IMR-90 (cell line): ENCODE measurements around the gene ARHGAP21. TPM values are rescaled to one million over a fixed set of nuclear protein-coding genes. Genes with fewer than 3 reads are reported as not detected.

ENCODE experiments used
- ATAC-seq: fragments of 200-7000 bp; cut with Tn5 transposase; 2 replicates; pipeline ENCODE4 v1.9.1; 2020; ENCODE audit warnings: low read depth, mild to moderate bottlenecking, moderate library complexity
- BruUV-seq: library from RNA; stranded (reverse); fragments of 400-500 nt; replicated peaks from 2 replicates; lab custom pipeline; 2021; lab: Mats Ljungman, UMichigan
- CTCF ChIA-PET: fragments of 300-600 bp; formaldehyde crosslinking; extraction: SDS; loops from one replicate; lab custom pipeline; 2021; ENCODE audit warnings: antibody characterized with exemption; lab: Yijun Ruan, JAX
- POLR2A ChIA-PET: fragments of 300-600 bp; sonication (Branson Sonifier 250); formaldehyde crosslinking; loops from one replicate; lab custom pipeline; 2022; ENCODE audit warnings: antibody characterized with exemption; ENCODE audit not compliant: unreplicated experiment; lab: Charles Lee
- DNase-seq: peaks from one replicate; pipeline ENCODE4 v3.0.0; 2013
- H2AFZ ChIP-seq: replicated peaks from 2 replicates; pipeline ENCODE3; 2013; ENCODE audit warnings: low read length, mild to moderate bottlenecking; ENCODE audit not compliant: poor library complexity
- H2AK5ac ChIP-seq: 2 replicates; pipeline ENCODE4 v1.6.1; 2013; ENCODE audit warnings: low read depth, low read length, inconsistent platforms
- H2AK9ac ChIP-seq: replicated peaks from 2 replicates; pipeline ENCODE3; 2013; ENCODE audit warnings: mild to moderate bottlenecking, low read depth, low read length, moderate library complexity; ENCODE audit not compliant: poor library complexity
- H2BK120ac ChIP-seq: 2 replicates; pipeline ENCODE4 v1.6.1; 2013; ENCODE audit warnings: low read depth, low read length, inconsistent platforms
- H2BK15ac ChIP-seq: 3 replicates; pipeline ENCODE4 v1.6.1; 2013; ENCODE audit warnings: low read depth, low read length, inconsistent platforms
- H2BK20ac ChIP-seq: 2 replicates; pipeline ENCODE4 v1.6.1; 2013; ENCODE audit warnings: low read depth, mild to moderate bottlenecking, inconsistent platforms, low read length, moderate library complexity
- H2BK5ac ChIP-seq: 2 replicates; pipeline ENCODE4 v1.6.1; 2013; ENCODE audit warnings: mild to moderate bottlenecking, low read depth, low read length, inconsistent platforms; ENCODE audit not compliant: poor library complexity, severe bottlenecking
- H3K14ac ChIP-seq: replicated peaks from 2 replicates; pipeline ENCODE4 v1.6.1; 2013; ENCODE audit warnings: low read depth, low read length, inconsistent platforms
- H3K18ac ChIP-seq: 2 replicates; pipeline ENCODE4 v1.6.1; 2013; ENCODE audit warnings: low read depth, low read length, control low read depth
- H3K23ac ChIP-seq: 2 replicates; pipeline ENCODE4 v1.6.1; 2013; ENCODE audit warnings: low read depth, low read length, inconsistent platforms
- H3K27ac ChIP-seq: 2 replicates; pipeline ENCODE4 v1.5.1; 2013; ENCODE audit warnings: mild to moderate bottlenecking, control low read depth, low read length; ENCODE audit not compliant: insufficient read depth
- H3K27me3 ChIP-seq: 2 replicates; pipeline ENCODE4 v1.6.1; 2013; ENCODE audit warnings: low read length; ENCODE audit not compliant: control insufficient read depth, insufficient read depth
- H3K36me3 ChIP-seq: 2 replicates; pipeline ENCODE4 v1.6.1; 2013; ENCODE audit warnings: low read length, mixed read lengths; ENCODE audit not compliant: control insufficient read depth, insufficient read depth
- H3K4ac ChIP-seq: 2 replicates; pipeline ENCODE4 v1.6.1; 2013; ENCODE audit warnings: low read depth, low read length, inconsistent platforms
- H3K4me1 ChIP-seq: 2 replicates; pipeline ENCODE4 v1.6.1; 2013; ENCODE audit warnings: low read length, mixed read lengths; ENCODE audit not compliant: control insufficient read depth, insufficient read depth
- H3K4me2 ChIP-seq: 2 replicates; pipeline ENCODE4 v1.6.1; 2013; ENCODE audit warnings: low read depth, mild to moderate bottlenecking, control low read depth, low read length, moderate library complexity
- H3K4me3 ChIP-seq: 2 replicates; pipeline ENCODE4 v1.5.1; 2013; ENCODE audit warnings: low read depth, mild to moderate bottlenecking, control low read depth, low read length, moderate library complexity; ENCODE audit not compliant: insufficient read depth
- H3K56ac ChIP-seq: 2 replicates; pipeline ENCODE4 v1.6.1; 2013; ENCODE audit warnings: low read length, inconsistent platforms; ENCODE audit not compliant: insufficient read depth; ENCODE audit errors: extremely low read depth
- H3K79me1 ChIP-seq, 2 experiments: 2 replicates each; pipeline ENCODE4 v1.6.1; 2013; ENCODE audit warnings: low read length in 2 of 2, inconsistent platforms in 1 of 2, low read depth in 1 of 2
- H3K9ac ChIP-seq: 2 replicates; pipeline ENCODE4 v1.6.1; 2013; ENCODE audit warnings: low read depth, low read length, control low read depth
- H3K9me1 ChIP-seq: 2 replicates; pipeline ENCODE4 v1.6.1; 2013; ENCODE audit warnings: low read length, inconsistent platforms; ENCODE audit not compliant: insufficient read depth
- H3K9me3 ChIP-seq: 2 replicates; pipeline ENCODE4 v1.6.1; 2013; ENCODE audit warnings: low read length; ENCODE audit not compliant: control insufficient read depth, insufficient read depth
- H4K20me1 ChIP-seq: 2 replicates; pipeline ENCODE4 v1.6.1; 2013; ENCODE audit warnings: low read length, inconsistent platforms; ENCODE audit not compliant: insufficient read depth
- H4K5ac ChIP-seq: 2 replicates; pipeline ENCODE4 v1.6.1; 2013; ENCODE audit warnings: mild to moderate bottlenecking, low read depth, low read length, control low read depth
- H4K8ac ChIP-seq, 2 experiments: 2 replicates each; pipeline ENCODE4 v1.6.1; 2013; ENCODE audit warnings: low read depth in 2 of 2, low read length in 2 of 2, control low read depth in 1 of 2, inconsistent platforms in 1 of 2
- H4K91ac ChIP-seq: 2 replicates; pipeline ENCODE4 v1.6.1; 2013; ENCODE audit warnings: low read depth, low read length, inconsistent platforms; ENCODE audit not compliant: insufficient read depth
- BHLHE40 ChIP-seq: fragments of 150-350 bp; IDR thresholded peaks from 2 replicates; pipeline ENCODE4 v1.6.1; 2016; ENCODE audit warnings: mild to moderate bottlenecking, low read depth, low read length
- CEBPB ChIP-seq: IDR thresholded peaks from 2 replicates; pipeline ENCODE4 v1.6.1; 2012; ENCODE audit warnings: low read depth, low read length, improper control_type of control experiment
- CTCF ChIP-seq: conservative IDR thresholded peaks from 2 replicates; pipeline ENCODE4 v1.5.1; 2012; ENCODE audit warnings: mild to moderate bottlenecking, low read depth, low read length, improper control_type of control experiment
- ELK1 ChIP-seq: fragments of 150-350 bp; IDR thresholded peaks from 2 replicates; pipeline ENCODE4 v1.6.1; 2016; ENCODE audit warnings: low read depth, mild to moderate bottlenecking, low read length, moderate library complexity, borderline replicate concordance
- FOS ChIP-seq: fragments of 150-350 bp; IDR thresholded peaks from 2 replicates; pipeline ENCODE4 v1.6.1; 2016; ENCODE audit warnings: low read depth, low read length
- MAFK ChIP-seq: IDR thresholded peaks from 2 replicates; pipeline ENCODE4 v1.6.1; 2012; ENCODE audit warnings: low read depth, low read length, improper control_type of control experiment
- MAZ ChIP-seq: IDR thresholded peaks from 2 replicates; pipeline ENCODE4 v1.6.1; 2012; ENCODE audit warnings: low read depth, mild to moderate bottlenecking, low read length, improper control_type of control experiment, moderate library complexity, borderline replicate concordance
- MXI1 ChIP-seq: IDR thresholded peaks from 2 replicates; pipeline ENCODE4 v1.6.1; 2012; ENCODE audit warnings: low read depth, mild to moderate bottlenecking, low read length, moderate library complexity, borderline replicate concordance
- NFE2L2 ChIP-seq: fragments of 150-350 bp; IDR thresholded peaks from 2 replicates; pipeline ENCODE4 v1.6.1; 2016; ENCODE audit warnings: low read depth, mild to moderate bottlenecking, low read length
- POLR2A ChIP-seq: IDR thresholded peaks from 2 replicates; pipeline ENCODE4 v1.6.1; 2012; ENCODE audit warnings: mild to moderate bottlenecking, low read depth, low read length
- RAD21 ChIP-seq: IDR thresholded peaks from 2 replicates; pipeline ENCODE4 v1.6.1; 2012; ENCODE audit warnings: low read length, improper control_type of control experiment
- RCOR1 ChIP-seq: IDR thresholded peaks from 2 replicates; pipeline ENCODE4 v1.6.1; 2012; ENCODE audit warnings: mild to moderate bottlenecking, low read length, improper control_type of control experiment; ENCODE audit not compliant: insufficient replicate concordance
- RFX5 ChIP-seq: IDR thresholded peaks from 2 replicates; pipeline ENCODE4 v1.8.0; 2012; ENCODE audit warnings: low read depth, mild to moderate bottlenecking, low read length, moderate library complexity
- SMC3 ChIP-seq: fragments of 150-350 bp; IDR thresholded peaks from 2 replicates; pipeline ENCODE4 v1.6.1; 2016; ENCODE audit warnings: low read depth, mild to moderate bottlenecking, antibody characterized with exemption, low read length, moderate library complexity
- USF2 ChIP-seq: fragments of 150-350 bp; IDR thresholded peaks from 2 replicates; pipeline ENCODE4 v1.6.1; 2017; ENCODE audit warnings: mild to moderate bottlenecking, antibody characterized with exemption, low read length, low read depth
- WGBS, 2 experiments: methylation state at CpG; one replicate each; pipeline versions ENCODE4 v1.1.5 to v1.1.7; 2013; ENCODE audit warnings: missing lambda C conversion rate in 2 of 2; ENCODE audit not compliant: insufficient read length in 1 of 2; ENCODE audit errors: extremely low coverage in 2 of 2; 5-methylcytosine and 5-hydroxymethylcytosine counted together
- dilution Hi-C: fragments of 300-500 bp; cut with HindIII; formaldehyde crosslinking; loops from one replicate; pipeline ENCODE4 v1.14.3; 2018; ENCODE audit warnings: low sequenced_read_pairs; ENCODE audit not compliant: unreplicated experiment
- in situ Hi-C: fragments of 300-500 bp; cut with MboI; formaldehyde crosslinking; loops from 3 replicates; pipeline ENCODE4 v1.14.3; 2019; ENCODE audit warnings: low sequenced_read_pairs, inconsistent platforms, mixed read lengths
- intact Hi-C: fragments of 100-400 bp; cut with micrococcal nuclease; formaldehyde crosslinking; loops from 2 replicates; pipeline ENCODE4 v1.10.0; 2022
- polyA plus RNA-seq, 3 experiments: library from polyadenylated mRNA; depleted of rRNA; stranded (reverse); fragments of >200 nt; gene quantifications; 2 replicates each; pipeline ENCODE4 v1.2.3, GENCODE V29; 2012; ENCODE audit warnings: low replicate concordance in 1 of 3
- total RNA-seq: library from RNA; depleted of rRNA; stranded (reverse); fragments of >200 nt; gene quantifications from 2 replicates; pipeline ENCODE4 v1.2.3, GENCODE V29; 2012

Gene ARHGAP21
- total and polyA plus RNA-seq, 2 of the 4 experiments (the other 2 are of a cell fraction) = 43.3 to 94.3 TPM

GRCh38 chr10:24762161-24762924, 38.7 kb upstream of the ARHGAP21 start:
- Histone ChIP-seq H2BK120ac (peak overlapping the region; percentile 60; the same call in 1 of the 2 replicates), H3K4me1 (peaks cover 8% of the 10 kb centered on the region), H3K9ac (no peak overlapping the region), H4K91ac (peak overlapping the region; percentile 20), H3K14ac (peak overlapping the region; percentile 28; the same call in 1 of the 2 replicates), H4K8ac (no peak overlapping the region), H3K18ac (peak overlapping the region; percentile 64; the same call in 1 of the 2 replicates), H2AK9ac (no peak overlapping the region), H3K27ac (no peak overlapping the region), H2AK5ac (peak overlapping the region; percentile 48; the same call in 1 of the 2 replicates), H3K79me1 (no peaks in the 10 kb centered on the region), H2BK15ac (peak overlapping the region; percentile 20; the same call in 1 of the 3 replicates), H2BK5ac (peak overlapping the region; percentile 49), H4K5ac (no peak overlapping the region), H3K23ac (no peak overlapping the region), H4K20me1 (no peaks in the 10 kb centered on the region), H3K9me1 (no peaks in the 10 kb centered on the region), H2AFZ (no peak overlapping the region), H3K27me3 (no peaks in the 10 kb centered on the region), H2BK20ac (peak overlapping the region; percentile 57; the same call in 1 of the 2 replicates), H3K36me3 (no peaks in the 10 kb centered on the region), H3K4ac (peak overlapping the region; percentile 21; the same call in 1 of the 2 replicates), H3K4me2 (no peak overlapping the region), H3K9me3 (no peaks in the 10 kb centered on the region), H3K4me3 (no peak overlapping the region), H3K56ac (no peak overlapping the region)
- in situ Hi-C loops (no loop called here), intact Hi-C loops (no loop called here), dilution Hi-C loops (no loop called here)
- BruUV-seq = no TSS peak
- POLR2A ChIA-PET = no interaction called here
- ATAC-seq = no peak; the same call in 1 of the 2 replicates
- WGBS, 2 experiments = no CpG with 5 or more reads among the region's 8 CpGs
- CTCF ChIA-PET = no interaction called here
- no peak for DNase-seq
- TF ChIP-seq BHLHE40 (no peak), POLR2A (no peak), RAD21 (no peak), MAFK (no peak), ELK1 (no peak), SMC3 (no peak), NFE2L2 (no peak), RCOR1 (no peak), MAZ (no peak), FOS (no peak), USF2 (no peak), CTCF (no peak), MXI1 (no peak), RFX5 (no peak), CEBPB (no peak)
